ENCODE data around the gene BLNK. TPM values are rescaled to one million over a fixed set of nuclear protein-coding genes. Genes with fewer than 3 reads are reported as not detected.

BLNK gene
- total RNA-seq, 1 experiment from 2014 or later = 7.5 TPM

DNA sequence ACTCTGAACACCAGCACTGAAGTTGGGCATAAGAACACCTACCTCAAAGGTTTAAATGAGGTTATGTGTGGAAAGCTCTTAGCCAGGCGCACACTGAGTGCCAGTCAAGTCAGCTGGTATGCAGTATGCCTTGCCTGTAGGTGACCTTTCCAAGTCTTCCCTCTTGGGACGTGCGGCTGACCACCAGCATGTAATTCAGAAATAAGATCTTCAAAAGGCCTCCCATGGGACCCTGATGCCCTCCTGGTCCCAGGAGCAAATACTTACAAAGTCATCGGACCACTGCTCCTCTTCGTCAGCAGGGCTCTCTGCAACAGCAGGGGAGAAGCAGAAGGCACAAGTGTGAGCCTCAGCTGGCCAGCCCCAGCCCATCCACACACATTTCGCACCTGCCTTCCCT, 40.8 kb downstream of the BLNK start:
- TF ChIP-seq, protein P1, sequence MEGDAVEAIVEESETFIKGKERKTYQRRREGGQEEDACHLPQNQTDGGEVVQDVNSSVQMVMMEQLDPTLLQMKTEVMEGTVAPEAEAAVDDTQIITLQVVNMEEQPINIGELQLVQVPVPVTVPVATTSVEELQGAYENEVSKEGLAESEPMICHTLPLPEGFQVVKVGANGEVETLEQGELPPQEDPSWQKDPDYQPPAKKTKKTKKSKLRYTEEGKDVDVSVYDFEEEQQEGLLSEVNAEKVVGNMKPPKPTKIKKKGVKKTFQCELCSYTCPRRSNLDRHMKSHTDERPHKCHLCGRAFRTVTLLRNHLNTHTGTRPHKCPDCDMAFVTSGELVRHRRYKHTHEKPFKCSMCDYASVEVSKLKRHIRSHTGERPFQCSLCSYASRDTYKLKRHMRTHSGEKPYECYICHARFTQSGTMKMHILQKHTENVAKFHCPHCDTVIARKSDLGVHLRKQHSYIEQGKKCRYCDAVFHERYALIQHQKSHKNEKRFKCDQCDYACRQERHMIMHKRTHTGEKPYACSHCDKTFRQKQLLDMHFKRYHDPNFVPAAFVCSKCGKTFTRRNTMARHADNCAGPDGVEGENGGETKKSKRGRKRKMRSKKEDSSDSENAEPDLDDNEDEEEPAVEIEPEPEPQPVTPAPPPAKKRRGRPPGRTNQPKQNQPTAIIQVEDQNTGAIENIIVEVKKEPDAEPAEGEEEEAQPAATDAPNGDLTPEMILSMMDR (IDR thresholded peaks at IDR 0.05; ENCODE audit: unreplicated experiment) = no peak
- Mint-ChIP-seq H3K36me3 (ENCODE audit: insufficient read depth, unreplicated experiment) (peaks cover 7% of the 10 kb centered on the region), H3K4me3 (ENCODE audit: low read depth, unreplicated experiment) (no peak overlapping the region), H3K9me3 (ENCODE audit: low read depth, unreplicated experiment) (no peaks in the 10 kb centered on the region), H3K27me3 (ENCODE audit: unreplicated experiment) (no peaks in the 10 kb centered on the region), H3K4me1 (ENCODE audit: low read depth, unreplicated experiment) (no peaks in the 10 kb centered on the region), H3K27ac (ENCODE audit: unreplicated experiment) (no peak overlapping the region)
- BruUV-seq (replicated peaks) = no TSS peak
- no peak for DNase-seq
- intact Hi-C loops (cut with micrococcal nuclease; ENCODE audit: unreplicated experiment) = no loop called here
- CTCF ChIA-PET = interaction anchor here (1.0 to 1.6 kb wide), 3 partner anchors 28 to 63 kb away, joined by 3 to 36 read pairs (median 3); no protein-coding TSS in a partner anchor

DNA sequence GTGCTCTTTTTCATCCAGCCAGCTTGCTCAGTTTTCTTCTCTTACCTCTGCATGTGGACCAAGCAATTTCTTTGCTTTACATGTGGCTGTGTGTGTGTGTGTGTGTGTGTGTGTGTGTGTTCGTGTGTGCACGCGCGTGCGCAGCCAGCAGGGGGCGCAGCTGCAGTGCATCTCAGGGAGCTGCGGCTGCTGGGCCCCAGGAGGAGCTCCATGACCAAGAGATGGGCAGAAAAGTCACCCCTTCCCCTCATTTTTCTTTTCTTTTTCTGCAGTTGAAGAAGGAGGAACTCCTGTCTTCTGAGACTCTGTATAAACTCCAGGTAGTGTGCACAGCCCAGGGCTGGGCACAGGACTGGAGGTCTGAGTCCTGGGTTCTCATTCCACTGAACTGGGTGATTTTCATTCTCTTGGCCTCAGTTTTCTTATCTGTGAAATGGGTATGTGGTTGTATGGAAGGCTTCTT, 41.8 kb downstream of the BLNK start:
- TF ChIP-seq, protein P1 (IDR thresholded peaks at IDR 0.05; ENCODE audit: unreplicated experiment) = peak; percentile 82
- H3K27me3 Mint-ChIP-seq (ENCODE audit: unreplicated experiment) = no peaks in the 10 kb centered on the region

DNA sequence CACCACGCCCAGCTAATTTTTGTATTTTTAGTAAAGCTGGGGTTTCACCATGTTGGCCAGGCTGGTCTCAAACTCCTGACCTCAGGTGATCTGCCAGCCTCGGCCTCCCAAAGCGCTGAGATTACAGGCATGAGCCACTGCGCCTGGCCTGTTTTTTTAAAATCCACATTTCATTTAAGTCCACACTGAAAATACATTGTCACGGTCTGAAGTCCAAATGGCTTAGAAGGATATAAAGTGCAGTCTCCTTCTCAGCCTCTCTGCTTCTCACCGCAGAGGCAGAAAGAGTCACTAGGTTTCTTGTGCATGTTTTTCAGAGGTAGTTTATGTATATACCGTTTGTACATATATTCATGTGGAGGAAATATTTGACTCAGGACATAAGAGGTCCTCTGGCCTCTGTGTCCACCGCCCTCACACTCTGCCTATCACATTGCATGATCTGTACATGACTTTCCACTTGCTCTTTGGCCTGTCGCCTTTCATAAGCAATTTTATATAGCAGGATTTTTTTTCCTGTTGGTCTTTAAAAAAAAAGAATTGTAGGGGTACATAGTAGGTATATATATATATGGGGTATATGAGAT, 42.9 kb downstream of the BLNK start:
- H3K9me3 Mint-ChIP-seq (ENCODE audit: low read depth, unreplicated experiment) = no peaks in the 10 kb centered on the region
- CTCF ChIA-PET = interaction anchor here (0.7 to 1.9 kb wide), 5 partner anchors 16 to 211 kb away, joined by 3 to 55 read pairs (median 4); no protein-coding TSS in a partner anchor
- no peak for DNase-seq
- no peak overlapping the region for H3K4me3 Mint-ChIP-seq (ENCODE audit: low read depth, unreplicated experiment)
- TF ChIP-seq, protein P1 (IDR thresholded peaks at IDR 0.05; ENCODE audit: unreplicated experiment) = no peak
- BruUV-seq (replicated peaks) = no TSS peak
- H3K36me3 Mint-ChIP-seq (ENCODE audit: insufficient read depth, unreplicated experiment) = peaks cover 7% of the 10 kb centered on the region
- H3K4me1 Mint-ChIP-seq (ENCODE audit: low read depth, unreplicated experiment) = no peaks in the 10 kb centered on the region
- no peak overlapping the region for H3K27ac Mint-ChIP-seq (ENCODE audit: unreplicated experiment)
- H3K27me3 Mint-ChIP-seq (ENCODE audit: unreplicated experiment) = no peaks in the 10 kb centered on the region
- intact Hi-C loops (cut with micrococcal nuclease; ENCODE audit: unreplicated experiment) = no loop called here

More for the DNA sequence above, 41.8 kb downstream of the BLNK start:
- Mint-ChIP-seq H3K9me3 (ENCODE audit: low read depth, unreplicated experiment) (no peaks in the 10 kb centered on the region), H3K4me1 (ENCODE audit: low read depth, unreplicated experiment) (no peaks in the 10 kb centered on the region), H3K27ac (ENCODE audit: unreplicated experiment) (peak overlapping the region; percentile 5), H3K4me3 (ENCODE audit: low read depth, unreplicated experiment) (peak overlapping the region; percentile 14), H3K36me3 (ENCODE audit: insufficient read depth, unreplicated experiment) (peaks cover 7% of the 10 kb centered on the region)
- CTCF ChIA-PET = interaction anchor here (0.6 to 1.9 kb wide), 23 partner anchors 8 to 359 kb away, joined by 3 to 55 read pairs (median 4); partner anchors contain the start of gene BLNK
- BruUV-seq (replicated peaks) = no TSS peak
- intact Hi-C loops (cut with micrococcal nuclease; ENCODE audit: unreplicated experiment) = loop anchor here (1.0 kb wide), 1 partner anchor 64 kb away; no protein-coding TSS in a partner anchor
- peak; percentile 75 for DNase-seq

DNA sequence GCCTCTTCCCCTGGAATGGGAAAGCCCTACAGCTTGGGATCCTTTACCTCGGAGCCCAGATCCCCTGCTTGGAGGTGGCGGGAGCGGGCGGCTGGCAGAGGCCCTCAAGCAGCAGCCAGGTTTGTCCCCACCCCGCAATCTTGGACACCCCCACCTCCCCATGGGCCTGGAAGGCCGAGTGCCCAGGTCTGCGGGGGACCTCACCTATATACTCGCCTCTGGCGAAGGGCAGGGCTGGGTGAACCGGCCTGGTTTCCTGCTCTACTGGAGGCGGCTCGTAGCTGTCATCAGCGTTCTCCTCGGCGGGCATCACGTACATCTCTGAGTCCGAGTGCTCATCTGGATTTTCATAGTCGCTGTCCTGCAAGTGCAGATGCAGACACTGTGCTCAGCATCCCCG, 44.2 kb downstream of the BLNK start:
- no peaks in the 10 kb centered on the region for H3K4me1 Mint-ChIP-seq (ENCODE audit: low read depth, unreplicated experiment)
- no TSS peak for BruUV-seq (replicated peaks)
- DNase-seq = no peak
- intact Hi-C loops (cut with micrococcal nuclease; ENCODE audit: unreplicated experiment) = no loop called here
- no peak overlapping the region for H3K27ac Mint-ChIP-seq (ENCODE audit: unreplicated experiment)
- H3K27me3 Mint-ChIP-seq (ENCODE audit: unreplicated experiment) = no peaks in the 10 kb centered on the region
- CTCF ChIA-PET = no interaction called here
- H3K36me3 Mint-ChIP-seq (ENCODE audit: insufficient read depth, unreplicated experiment) = peaks cover 12% of the 10 kb centered on the region
- no peak overlapping the region for H3K4me3 Mint-ChIP-seq (ENCODE audit: low read depth, unreplicated experiment)
- TF ChIP-seq, protein P1 (IDR thresholded peaks at IDR 0.05; ENCODE audit: unreplicated experiment) = no peak
- no peaks in the 10 kb centered on the region for H3K9me3 Mint-ChIP-seq (ENCODE audit: low read depth, unreplicated experiment)

Data from Calu3 (cell line).